NCI-H774 (cell line): ENCODE results near the gene GALNTL6.

Experiments
- DNase-seq: peaks from one replicate; lab custom pipeline; 2025; lab: John Stamatoyannopoulos, UW

Gene GALNTL6

GRCh38 chr4:172985552-172985951, 1172.3 kb downstream of the GALNTL6 start:
- no peak for DNase-seq

- no peak for DNase-seq
Observed at GRCh38 chr4:172986114-172986513, 1172.9 kb downstream of the GALNTL6 start.

- DNase-seq, result no peak
Observed at GRCh38 chr4:172989984-172990820, 1177.0 kb downstream of the GALNTL6 start.

GRCh38 chr4:172992648-172993378, 1179.6 kb downstream of the GALNTL6 start:
- no peak for DNase-seq

GRCh38 chr4:172995161-172995560, 1182.0 kb downstream of the GALNTL6 start:
- no peak for DNase-seq

- DNase-seq, result no peak
Observed at GRCh38 chr4:172995704-172996103, 1182.5 kb downstream of the GALNTL6 start.

- DNase-seq, result no peak
Observed at GRCh38 chr4:172996571-172997216, 1183.5 kb downstream of the GALNTL6 start.

GRCh38 chr4:172997217-172997609, 1184.0 kb downstream of the GALNTL6 start:
- DNase-seq, result no peak

- DNase-seq, result no peak
Observed at GRCh38 chr4:172997856-172998255, 1184.7 kb downstream of the GALNTL6 start.

- no peak for DNase-seq
Observed at GRCh38 chr4:172998527-172999469, 1185.6 kb downstream of the GALNTL6 start.

GRCh38 chr4:173001571-173001970, 1188.4 kb downstream of the GALNTL6 start:
- DNase-seq, result no peak

GRCh38 chr4:173002830-173003561, 1189.8 kb downstream of the GALNTL6 start:
- no peak for DNase-seq

- no peak for DNase-seq
Observed at GRCh38 chr4:173005912-173006633, 1192.9 kb downstream of the GALNTL6 start.

- no peak for DNase-seq
Observed at GRCh38 chr4:173008436-173008835, 1195.2 kb downstream of the GALNTL6 start.

GRCh38 chr4:173009129-173009823, 1196.1 kb downstream of the GALNTL6 start:
- no peak for DNase-seq

GRCh38 chr4:173012608-173013007, 1199.4 kb downstream of the GALNTL6 start:
- no peak for DNase-seq

- no peak for DNase-seq
Observed at GRCh38 chr4:173013232-173013930, 1200.2 kb downstream of the GALNTL6 start.

GRCh38 chr4:173014113-173014558, 1200.9 kb downstream of the GALNTL6 start:
- no peak for DNase-seq

GRCh38 chr4:173014836-173015235, 1201.6 kb downstream of the GALNTL6 start:
- no peak for DNase-seq
